ENCODE measurements around the gene POLDIP3. TPM values are rescaled to one million over a fixed set of nuclear protein-coding genes. Genes with fewer than 3 reads are reported as not detected.

The POLDIP3 gene, protein sequence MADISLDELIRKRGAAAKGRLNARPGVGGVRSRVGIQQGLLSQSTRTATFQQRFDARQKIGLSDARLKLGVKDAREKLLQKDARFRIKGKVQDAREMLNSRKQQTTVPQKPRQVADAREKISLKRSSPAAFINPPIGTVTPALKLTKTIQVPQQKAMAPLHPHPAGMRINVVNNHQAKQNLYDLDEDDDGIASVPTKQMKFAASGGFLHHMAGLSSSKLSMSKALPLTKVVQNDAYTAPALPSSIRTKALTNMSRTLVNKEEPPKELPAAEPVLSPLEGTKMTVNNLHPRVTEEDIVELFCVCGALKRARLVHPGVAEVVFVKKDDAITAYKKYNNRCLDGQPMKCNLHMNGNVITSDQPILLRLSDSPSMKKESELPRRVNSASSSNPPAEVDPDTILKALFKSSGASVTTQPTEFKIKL
- polyA plus RNA-seq, result 10 to 100 TPM; 27.4 to 32.6 (median 30.0) TPM

DNA sequence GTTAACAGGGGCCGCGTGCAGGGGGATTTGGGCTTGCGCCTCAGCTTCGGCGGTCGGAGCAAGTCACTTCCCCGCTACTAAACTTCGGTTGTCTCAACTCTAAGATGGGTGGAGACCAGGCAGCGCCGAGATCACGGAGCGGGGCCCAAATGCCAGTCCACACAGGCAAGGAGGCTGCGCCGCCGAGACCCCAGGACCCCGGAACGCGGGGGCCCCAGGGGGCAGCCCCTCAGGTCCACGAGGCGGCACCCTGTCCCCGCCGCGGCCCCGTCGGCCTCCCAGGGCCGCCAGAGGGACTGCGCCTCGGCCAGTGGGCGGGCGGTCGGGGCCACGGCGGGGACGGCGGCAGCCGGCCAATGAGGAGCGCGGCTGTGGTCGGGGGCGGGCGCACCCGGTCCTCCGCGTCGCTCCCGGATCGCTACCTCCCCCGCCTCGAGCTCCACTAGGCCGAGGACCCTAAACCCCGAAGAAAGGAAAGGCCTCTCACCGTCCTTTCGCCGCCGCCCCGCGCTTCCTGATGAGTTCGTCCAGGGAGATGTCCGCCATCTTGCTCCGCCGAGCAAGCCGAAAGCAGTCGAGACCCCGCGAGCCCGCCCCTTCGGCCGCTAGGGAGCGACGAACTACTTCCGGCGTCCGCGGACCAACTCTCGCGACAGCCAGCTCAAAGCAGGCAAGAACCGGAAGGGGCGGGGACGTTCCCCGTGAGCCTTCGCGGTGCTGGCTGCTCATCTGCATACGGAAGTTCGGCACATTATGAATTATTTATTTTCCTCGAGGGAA lies at the start of gene POLDIP3:
Gene POLDIP3, minus strand, starts transcription at position 572 of the 780 bp plus-strand sequence. Its CDS starts 26 bp downstream, at position 546.
- peak within 1 kb of the TSS; percentile 86 for H3K27ac ChIP-seq (ENCODE audit: low read depth, low read length)
- 0% methylated on average over 65 to 85 of the region's 85 CpGs for WGBS, 3 donors

DNA sequence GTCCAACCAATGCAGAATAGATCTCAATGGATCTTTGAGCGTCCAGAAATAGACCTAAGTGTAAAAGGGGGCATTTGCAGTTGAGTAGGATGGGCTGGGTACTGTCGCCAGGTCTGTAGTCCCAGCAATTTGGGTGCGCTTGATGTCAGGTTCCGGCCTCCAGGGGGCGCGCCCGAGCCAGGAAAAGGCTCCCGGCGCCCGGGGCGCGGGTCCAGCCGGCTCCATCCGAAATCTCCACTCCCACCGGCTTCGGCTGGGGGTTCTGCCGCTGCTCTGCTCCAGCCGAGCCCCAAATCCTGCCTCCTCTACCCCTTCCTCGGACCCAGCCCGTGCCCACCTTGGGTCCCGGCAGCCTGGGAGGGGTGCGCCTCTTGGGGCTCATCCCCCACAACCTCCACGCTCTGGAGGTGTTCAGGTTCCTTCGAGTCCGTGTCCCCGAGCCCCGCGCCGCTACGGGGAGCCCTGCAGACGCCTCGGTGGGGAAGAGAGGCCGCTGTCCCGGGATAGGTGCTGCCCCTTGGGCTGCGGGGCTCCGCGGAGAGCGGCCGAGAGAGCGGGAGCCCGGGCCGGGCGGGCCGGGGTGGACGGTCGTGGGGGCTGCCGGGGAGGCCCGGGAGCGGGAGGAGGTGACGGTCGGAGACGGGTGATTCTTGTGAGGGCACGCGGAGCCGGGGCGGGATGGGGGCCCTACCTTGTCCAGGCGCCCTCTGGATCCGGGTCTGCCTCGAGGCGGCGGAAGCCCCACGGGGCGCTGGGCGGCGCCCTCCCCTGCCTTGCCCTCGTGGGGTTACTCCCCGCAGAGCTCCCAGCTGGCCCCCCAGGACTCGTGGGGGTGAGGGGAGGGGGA lies 47.5 kb upstream of the POLDIP3 start:
- 3 to 4% (median 4%) methylated on average over 58 to 68 of the region's 68 CpGs for WGBS, 3 donors
- no peak overlapping the region for H3K27ac ChIP-seq (ENCODE audit: low read depth, low read length)

DNA sequence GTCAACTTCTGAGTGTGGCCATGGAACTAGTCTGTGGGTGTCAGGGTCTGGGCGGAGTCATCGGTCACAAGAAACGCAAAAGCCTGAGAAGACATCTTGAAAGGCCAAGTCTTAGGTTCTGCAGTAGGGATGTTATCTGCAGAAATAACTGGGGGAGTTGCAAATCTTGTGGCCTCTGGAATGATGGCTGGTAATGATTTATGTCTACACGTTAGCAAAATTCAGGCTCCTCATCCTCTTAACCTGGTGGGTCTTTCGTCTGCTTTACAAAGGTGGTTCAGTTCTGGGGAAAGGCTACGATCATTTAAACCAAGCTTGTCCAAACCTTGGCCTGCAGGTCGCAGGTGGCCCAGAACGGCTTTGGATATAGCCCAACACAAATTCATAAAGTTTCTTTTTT lies 41.9 kb upstream of the POLDIP3 start:
- 93 to 94% (median 94%) methylated on average over 8 of the region's 8 CpGs for WGBS, 3 donors
- no peak overlapping the region for H3K27ac ChIP-seq (ENCODE audit: low read depth, low read length)

DNA sequence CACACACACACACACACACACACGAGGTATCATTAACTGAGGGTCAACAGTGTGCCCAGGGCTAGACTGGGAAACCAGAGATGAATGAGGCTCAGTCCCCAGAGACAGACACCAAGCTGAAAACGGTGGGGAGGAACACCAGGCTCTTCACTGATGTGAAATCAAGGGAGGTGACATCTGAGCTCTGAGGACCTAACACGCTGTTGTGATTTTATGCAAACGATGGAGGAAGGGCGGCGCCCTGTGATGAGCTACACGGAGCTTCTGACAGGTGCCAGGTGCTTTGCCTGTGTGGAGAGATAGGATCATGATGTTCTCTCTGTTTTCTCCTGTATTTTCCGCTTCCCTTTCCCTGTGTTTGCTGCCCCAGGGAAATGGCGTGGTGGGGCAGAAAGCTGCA lies 41.0 kb upstream of the POLDIP3 start:
- no peak overlapping the region for H3K27ac ChIP-seq (ENCODE audit: low read depth, low read length)
- 63 to 76% (median 71%) methylated on average over 9 of the region's 9 CpGs for WGBS, 3 donors

DNA sequence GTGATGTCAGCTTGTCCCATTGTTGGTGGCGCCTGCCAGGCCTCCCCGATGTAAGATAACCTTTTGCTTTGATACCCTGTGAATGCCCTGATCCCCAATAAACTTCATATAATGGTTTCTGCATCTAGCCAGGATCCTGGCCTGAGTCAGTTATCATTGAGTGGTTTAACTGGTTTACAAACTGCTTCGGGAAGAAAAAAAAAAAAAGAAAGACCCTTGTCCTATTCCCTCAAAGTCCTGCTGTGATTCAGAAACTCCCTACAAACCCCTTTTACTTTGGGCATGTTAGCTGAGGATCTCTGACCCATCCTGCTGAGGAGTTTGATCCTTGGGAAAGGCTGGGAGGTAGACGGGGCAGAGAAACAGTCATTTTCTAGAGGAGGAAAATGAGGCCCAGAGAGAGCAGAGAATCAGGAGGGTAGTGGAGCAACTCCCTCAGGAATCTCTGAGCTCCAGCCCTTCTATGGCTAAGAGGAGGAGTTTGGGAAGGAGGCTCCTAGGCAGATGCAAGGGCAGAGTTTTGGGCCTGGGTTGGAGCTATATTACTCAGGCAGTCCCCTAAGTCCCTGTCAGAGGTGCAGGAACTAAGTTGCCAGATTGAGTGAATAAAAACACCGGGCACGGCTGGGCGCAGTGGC lies 39.9 kb upstream of the POLDIP3 start:
- WGBS, 3 donors, result 82 to 88% (median 84%) methylated on average over 7 of the region's 7 CpGs
- no peak overlapping the region for H3K27ac ChIP-seq (ENCODE audit: low read depth, low read length)

DNA sequence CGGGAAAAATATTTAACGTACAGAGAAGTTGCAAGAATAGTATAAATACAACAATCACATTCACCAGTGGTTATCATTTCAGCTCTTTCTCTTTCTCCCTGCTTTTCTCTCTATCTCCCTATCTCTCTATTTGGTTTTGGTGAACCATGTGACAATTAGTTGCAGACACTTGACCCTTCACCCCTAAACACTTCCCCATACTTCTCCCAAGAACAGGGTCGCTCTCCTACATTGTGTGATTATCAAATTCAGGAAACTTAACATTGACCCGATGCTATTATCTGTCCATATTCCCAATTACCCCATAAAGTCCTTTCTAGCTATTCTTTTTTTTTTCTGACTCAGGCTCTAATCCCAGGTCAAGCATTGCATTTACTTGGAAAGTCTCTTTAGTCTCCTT lies 39.3 kb upstream of the POLDIP3 start:
- H3K27ac ChIP-seq (ENCODE audit: low read depth, low read length), result no peak overlapping the region
- WGBS, 3 donors, result 77 to 89% (median 83%) methylated on average over 4 of the region's 4 CpGs

DNA sequence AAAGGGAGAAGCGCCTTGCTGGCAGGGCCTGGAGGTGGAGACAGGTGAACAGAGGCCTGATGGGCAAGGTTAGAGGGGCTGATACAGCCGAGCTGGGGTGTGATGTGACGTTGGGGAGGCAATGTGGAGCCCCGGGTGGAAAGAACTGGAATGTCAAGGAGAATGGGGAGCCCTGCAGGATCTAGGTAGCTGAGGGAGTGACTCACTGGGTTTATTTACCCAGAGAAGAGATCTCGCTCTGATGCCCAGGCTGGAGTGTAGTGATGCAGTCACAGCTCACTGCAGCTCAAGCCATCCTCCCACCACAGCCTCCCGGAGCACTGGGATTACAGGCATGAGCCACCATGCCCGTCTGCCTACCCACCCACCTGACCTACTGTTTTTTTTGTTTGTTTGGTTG lies 36.5 kb upstream of the POLDIP3 start:
- WGBS, 3 donors, result 79 to 87% (median 85%) methylated on average over 7 of the region's 7 CpGs
- H3K27ac ChIP-seq (ENCODE audit: low read depth, low read length), result no peak overlapping the region

DNA sequence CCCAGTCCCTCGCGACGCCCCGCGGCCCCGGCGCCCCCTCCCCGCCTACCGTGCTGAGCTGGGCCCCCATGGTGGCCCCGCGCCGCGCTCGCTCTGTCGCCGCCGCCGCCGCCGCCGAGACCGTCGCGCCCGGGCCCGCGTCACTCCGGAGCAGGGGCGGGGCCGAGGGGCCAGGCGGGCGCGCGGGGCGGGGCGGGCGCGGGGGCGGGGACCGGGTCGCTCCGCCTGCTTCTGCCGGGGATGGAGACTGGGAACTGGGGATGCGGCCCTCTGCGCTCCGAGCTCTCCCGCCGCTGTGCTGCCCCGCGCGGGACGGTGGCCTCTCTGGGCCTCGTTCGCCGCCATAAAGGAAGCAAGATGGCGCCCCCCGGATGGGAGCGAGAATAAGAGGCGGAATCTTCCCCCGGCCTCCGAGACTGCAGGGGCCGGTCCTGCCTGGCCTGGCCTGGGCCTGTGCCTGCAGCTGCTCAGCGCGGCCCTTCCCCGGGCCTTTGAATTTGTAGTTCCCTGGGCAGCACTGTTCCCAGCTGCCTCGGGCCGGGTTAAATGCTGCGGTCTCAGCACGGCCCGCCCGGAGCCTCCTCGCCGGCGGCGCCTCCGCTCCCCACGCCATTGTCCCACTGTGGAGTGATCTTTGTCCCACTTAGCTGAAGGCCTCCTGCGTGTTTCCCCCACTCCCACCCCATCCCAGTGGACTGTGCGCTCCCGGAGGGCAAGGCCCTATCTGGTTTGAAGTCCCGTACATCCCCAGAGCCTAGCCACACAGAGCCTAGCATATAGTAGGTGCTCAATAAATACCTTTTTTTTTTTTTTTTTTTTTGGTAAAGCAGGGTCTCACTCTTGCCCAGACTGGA lies 34.8 kb upstream of the POLDIP3 start, which contains the start of gene CYB5R3:
Gene CYB5R3, minus strand, starts transcription at position 147 of the 854 bp plus-strand sequence. Its CDS starts 77 bp downstream, at position 70.
- peak within 1 kb of the TSS; percentile 6 for H3K27ac ChIP-seq (ENCODE audit: low read depth, low read length)
- 8 to 17% (median 8%) methylated on average over 38 to 80 of the region's 81 CpGs for WGBS, 3 donors

DNA sequence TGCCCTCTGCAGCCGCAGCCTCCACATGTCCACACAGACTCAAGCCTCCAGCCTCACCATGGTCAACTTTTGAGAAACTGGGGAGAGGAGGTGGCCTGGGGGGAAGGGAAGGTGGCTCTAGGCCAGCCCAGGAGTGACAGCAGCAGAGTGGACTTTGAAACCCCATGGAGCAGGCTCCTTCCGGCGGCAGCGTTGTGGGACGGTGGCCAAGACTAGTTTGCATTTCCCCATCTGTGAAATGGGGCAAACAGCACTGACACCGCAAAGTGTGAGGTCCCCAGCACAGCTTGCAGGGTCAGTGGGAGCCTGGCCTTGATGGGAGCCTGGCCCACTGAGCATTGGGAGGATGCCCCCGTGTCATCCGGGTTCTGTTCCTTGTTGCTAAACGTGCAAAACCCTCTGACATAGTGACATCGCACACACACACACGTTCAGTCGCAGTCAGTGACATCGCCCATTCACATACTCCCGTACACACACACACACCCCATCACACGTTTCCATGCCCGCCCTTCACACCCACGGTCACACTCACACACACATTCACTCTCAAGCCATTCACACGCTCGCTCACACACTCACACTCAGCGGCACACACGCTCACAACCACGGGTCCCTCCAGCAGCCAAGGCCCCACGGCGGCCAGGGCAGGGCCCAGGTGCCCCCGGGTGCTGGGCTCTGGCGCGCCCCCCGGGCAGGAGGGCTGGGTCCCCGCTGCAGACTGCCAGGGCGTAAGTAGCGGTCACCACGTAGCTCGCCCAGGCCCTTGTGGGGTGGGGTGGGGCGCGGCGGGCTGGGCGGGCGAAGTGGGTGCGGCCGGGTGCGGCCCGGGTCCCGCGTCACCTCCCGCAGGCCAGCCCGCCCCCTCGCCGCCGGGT lies 33.9 kb upstream of the POLDIP3 start:
- WGBS, 3 donors, result 1 to 3% (median 2%) methylated on average over 37 to 49 of the region's 49 CpGs
- no peak overlapping the region for H3K27ac ChIP-seq (ENCODE audit: low read depth, low read length)

DNA sequence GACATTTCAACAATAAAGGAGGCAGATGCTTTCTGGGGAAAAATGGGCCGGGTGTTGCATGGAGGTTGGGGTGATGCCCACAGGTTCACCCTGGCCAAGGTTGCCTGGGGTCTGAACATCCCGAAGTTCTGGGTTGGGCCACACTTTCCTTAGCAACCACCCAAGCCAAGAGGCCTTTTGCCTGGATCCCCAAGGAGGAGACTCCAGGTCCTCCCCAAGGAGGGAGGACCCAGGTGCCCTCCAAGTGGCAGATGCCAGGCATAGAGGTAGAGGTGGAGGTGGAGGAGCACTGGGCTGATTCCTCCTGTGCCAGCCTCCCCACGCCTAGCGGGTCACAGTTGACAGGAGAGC lies 33.3 kb upstream of the POLDIP3 start:
- 31 to 61% (median 59%) methylated on average over 4 of the region's 4 CpGs for WGBS, 3 donors
- no peak overlapping the region for H3K27ac ChIP-seq (ENCODE audit: low read depth, low read length)

DNA sequence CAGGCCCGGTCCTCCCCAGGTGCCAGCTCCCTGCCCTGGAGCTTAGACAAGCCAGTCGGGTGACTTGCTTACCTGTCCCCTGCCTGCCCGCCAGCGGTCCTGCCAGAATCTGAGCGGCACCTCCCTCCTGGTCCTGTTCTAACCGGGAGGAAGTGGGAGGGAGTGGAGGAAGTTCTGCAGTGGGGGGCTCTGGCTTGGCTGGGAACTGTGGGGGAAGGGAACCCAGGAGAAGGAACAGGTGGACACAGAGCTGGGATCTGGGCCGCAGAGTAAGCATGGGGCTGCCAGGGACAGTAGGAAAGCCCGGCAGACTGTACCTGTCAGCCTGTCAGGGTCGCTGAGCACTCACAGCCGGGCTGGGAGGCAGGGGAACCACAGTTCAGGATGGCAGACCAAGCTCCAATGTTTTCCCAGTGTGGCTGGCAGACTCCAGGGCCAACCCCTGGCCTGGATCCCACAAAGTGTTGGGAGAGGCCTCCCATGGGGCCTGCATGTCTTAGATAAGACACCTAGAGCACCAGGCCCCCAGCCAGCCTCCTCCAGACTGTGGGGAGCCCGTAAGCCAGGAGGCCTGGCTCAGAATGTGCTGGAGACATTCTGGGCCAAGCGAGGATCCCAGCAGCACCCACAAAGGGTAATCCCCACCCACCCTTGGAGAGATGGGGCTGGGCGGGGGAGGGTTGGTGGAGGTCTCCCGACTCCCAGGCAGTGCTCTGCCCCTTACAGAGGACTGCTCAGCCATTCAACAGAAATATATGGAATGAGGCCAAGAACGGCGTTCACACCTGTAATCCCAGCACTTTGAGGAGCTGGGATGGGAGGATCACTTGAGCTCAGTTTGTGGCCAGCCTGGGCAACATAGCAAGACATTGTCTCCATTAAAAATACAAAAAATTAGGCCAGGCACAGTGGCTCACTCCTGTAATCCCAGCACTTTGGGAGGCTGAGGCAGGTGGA lies 32.2 kb upstream of the POLDIP3 start:
- H3K27ac ChIP-seq (ENCODE audit: low read depth, low read length), result peak overlapping the region; percentile 29
- 22 to 38% (median 32%) methylated on average over 16 of the region's 16 CpGs for WGBS, 3 donors

DNA sequence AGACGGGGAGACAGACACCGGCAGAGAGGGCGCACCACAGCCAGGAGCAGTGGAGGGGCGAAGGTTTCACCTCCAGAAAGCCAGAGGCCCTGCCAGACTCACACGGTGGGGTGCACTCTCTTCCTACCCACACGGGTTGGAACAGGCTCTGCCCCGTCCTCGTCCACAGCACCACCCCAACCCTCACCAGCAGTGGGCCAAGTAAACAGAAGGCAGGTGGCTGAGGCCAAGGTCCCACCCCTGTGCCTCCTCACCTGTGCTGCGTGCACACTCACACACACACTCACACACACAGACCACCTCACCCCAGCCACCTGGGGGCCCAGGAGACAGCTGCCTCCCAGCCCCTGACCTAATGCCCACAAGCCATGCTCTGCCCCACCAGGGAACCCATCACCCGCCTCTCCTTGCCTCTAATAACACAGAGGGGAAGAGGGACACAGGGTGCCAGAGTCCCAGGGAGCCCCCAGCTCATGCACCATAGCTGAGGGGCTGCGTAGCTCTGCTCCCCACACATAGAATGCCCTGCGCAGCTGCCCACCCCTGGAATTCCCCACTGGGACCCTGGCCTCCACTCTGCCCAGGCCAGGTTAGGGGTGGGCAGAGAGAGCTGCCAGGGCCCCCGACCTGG lies 31.4 kb upstream of the POLDIP3 start:
- no peak overlapping the region for H3K27ac ChIP-seq (ENCODE audit: low read depth, low read length)
- WGBS, 3 donors, result 29 to 62% (median 52%) methylated on average over 13 of the region's 13 CpGs

DNA sequence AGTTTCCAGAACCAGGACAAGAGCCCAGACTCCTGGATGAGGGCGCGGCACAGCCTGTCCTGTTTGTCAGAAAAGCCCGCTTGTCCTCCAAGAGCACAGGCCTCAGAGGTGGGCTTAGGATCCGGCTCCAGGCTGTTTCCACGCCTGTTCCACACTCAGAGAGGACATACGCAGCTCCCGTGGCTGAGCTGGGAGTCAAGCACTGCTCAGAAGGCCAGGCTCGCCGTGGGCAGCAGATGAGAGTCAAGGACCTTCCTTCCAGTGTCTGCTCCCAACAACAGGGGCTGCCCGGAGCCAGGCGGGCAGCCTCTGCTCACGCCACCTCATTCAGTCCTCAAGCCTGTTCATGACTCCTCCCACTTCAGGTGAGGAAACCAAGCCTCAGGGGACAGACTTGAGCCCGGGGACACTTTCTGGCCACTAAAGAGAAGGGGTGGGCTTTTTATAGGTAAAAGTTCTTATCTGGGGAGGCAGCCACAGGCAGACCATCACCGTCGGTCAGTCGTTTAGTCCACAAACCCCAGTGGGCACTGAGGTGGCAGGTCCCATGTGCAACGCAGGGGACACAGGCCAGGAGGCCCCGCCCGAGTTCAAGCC lies 30.8 kb upstream of the POLDIP3 start:
- no peak overlapping the region for H3K27ac ChIP-seq (ENCODE audit: low read depth, low read length)
- WGBS, 3 donors, result 41 to 51% (median 41%) methylated on average over 19 of the region's 19 CpGs

DNA sequence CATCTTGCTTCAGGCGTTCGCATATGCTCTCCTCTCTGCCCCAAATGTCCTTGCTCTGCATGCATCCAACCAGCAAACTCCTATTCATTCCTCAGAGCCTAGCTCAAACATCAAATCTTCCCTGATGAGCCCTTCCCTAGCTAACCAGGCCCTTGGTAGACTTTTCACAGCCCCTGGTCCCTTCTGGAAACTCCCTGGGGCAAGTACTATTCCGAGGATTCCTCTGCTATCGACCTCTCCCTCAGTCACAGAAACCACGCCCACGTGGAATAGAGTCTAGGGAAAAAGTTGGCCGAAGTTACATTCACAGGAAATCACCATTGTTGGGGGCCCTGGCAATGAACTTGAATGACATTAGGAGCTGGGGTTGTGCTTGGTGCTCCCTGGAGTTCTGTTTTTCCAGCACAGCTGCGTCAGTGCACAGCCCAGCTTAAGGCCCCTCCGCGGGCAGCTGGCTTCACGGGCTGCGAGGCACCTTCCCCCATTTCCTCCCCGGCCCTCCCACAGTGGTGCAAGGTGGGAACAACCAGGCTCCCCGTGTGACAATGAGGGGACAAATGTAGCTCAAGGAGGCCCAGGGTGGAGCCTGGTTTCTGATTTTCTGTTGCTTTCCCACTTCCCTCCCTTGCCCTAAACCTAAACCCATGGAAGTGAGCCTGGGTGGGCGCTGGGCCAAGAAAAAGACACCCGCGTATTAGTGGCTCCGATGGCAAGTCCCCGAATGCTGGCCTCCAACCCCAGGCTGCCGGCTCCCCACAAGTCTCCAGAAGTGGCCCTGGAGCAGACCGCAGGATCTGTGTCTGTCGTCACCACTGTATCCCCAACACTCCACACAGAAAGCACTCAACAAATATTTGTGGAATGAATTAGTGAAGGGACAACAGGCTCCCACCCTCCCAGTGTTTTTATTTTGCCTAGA lies 30.0 kb upstream of the POLDIP3 start:
- 19 to 35% (median 22%) methylated on average over 22 of the region's 22 CpGs for WGBS, 3 donors
- no peak overlapping the region for H3K27ac ChIP-seq (ENCODE audit: low read depth, low read length)

All from adipose tissue (tissue), 3 donors.